WI38 (cell line): ENCODE data around the gene KRT25.
"Not testable (repeated sequence)": the region's sequence is repeated elsewhere in the genome, so short reads cannot be mapped to it uniquely, and the experiment has no call there.

Experiments
- H3K4me3 ChIP-seq: 2 replicates; pipeline ENCODE4 v1.5.1; 2011; ENCODE audit warnings: low read depth, mild to moderate bottlenecking, control low read depth, low read length
- TF ChIP-seq, protein P1 (sequence below): IDR thresholded peaks from 2 replicates; pipeline ENCODE4 v1.5.1; 2012; ENCODE audit warnings: low read depth, mild to moderate bottlenecking, control low read depth, low read length

The KRT25 gene

DNA sequence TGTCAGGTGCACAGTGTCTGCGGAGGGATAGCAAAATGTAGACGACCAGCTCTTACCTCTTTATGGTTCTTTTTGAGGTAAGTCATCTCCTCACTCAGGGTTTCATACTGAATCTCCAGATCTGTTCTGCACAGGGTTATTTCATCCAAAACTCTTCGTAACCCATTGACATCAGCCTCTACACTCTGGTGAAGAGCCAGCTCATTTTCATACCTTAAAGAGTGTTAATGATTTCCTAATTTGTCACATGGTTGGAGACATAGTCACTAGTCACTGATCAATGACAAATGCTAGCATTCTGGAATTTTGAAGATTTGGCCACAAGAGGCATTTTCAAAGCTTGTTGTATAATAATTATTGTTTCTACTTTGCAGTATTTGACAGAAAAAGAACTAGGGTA is 1.3 kb downstream of the KRT25 start:
- TF ChIP-seq, protein P1, sequence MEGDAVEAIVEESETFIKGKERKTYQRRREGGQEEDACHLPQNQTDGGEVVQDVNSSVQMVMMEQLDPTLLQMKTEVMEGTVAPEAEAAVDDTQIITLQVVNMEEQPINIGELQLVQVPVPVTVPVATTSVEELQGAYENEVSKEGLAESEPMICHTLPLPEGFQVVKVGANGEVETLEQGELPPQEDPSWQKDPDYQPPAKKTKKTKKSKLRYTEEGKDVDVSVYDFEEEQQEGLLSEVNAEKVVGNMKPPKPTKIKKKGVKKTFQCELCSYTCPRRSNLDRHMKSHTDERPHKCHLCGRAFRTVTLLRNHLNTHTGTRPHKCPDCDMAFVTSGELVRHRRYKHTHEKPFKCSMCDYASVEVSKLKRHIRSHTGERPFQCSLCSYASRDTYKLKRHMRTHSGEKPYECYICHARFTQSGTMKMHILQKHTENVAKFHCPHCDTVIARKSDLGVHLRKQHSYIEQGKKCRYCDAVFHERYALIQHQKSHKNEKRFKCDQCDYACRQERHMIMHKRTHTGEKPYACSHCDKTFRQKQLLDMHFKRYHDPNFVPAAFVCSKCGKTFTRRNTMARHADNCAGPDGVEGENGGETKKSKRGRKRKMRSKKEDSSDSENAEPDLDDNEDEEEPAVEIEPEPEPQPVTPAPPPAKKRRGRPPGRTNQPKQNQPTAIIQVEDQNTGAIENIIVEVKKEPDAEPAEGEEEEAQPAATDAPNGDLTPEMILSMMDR = no peak

GRCh38 chr17:40751065-40751464 is 4.1 kb downstream of the KRT25 start:
- H3K4me3 ChIP-seq = no peak overlapping the region
- TF ChIP-seq, protein P1 = no peak

More for the DNA sequence above, 1.3 kb downstream of the KRT25 start:
- no peak overlapping the region for H3K4me3 ChIP-seq

DNA sequence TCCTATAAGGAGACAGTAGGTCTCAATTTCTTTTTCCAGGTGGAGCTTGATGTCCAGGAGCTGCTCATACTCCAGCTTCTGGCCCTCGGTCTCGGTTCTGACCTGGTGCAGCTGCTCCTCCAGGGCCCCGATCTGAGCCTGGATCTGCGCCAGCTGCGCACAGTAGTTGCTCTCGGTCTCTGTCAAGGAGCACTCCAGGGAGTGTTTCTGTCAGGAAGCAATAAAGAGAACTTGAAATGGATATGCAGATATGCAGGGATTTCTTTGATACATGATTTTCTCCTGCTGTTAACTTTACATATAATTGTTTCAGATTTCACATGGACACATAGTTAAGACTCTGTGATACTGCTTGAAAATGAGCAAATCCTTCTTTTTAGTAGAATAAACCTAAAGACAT is 4.7 kb downstream of the KRT25 start:
- TF ChIP-seq, protein P1 = no peak
- H3K4me3 ChIP-seq = no peak overlapping the region

DNA sequence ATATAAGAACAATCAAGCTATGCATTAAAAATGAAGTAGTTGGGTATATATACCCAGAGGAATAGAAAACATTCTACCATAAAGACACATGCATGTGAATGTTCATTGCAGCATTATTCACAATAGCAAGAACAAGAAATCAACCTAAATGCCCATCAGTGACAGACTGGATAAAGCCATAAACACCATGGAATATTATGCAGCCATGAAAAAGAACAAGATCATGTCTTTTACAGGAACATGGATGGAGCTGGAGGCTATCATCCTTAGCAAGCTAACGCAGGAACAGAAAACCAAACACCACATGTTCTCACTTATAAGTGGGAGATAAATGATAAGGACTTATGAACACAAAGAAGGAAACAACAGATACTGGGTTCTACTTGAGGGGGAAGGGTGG is 6.5 kb downstream of the KRT25 start:
- H3K4me3 ChIP-seq = not testable (repeated sequence)

DNA sequence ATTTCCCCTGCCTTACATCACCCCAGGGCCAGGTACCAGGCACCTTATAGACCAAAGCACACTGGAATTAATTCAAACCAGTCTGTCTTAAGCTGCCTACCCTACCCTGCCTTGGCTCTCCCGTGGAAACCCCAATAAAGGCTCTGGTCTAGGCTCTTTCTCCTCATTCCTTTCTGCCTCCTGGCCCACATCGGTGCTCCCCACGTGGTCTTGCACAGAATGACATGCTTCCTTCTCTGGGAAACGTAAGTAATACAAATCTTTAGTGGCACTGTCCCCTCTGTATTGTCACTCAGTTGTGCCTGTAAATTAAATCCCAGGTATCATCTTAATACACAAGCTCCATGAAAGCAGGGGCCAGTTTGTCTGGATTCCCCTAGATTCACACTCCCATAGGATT is 16.6 kb downstream of the KRT25 start:
- no peak overlapping the region for H3K4me3 ChIP-seq
- TF ChIP-seq, protein P1 = no peak

GRCh38 chr17:40735016-40735415 is 20.1 kb downstream of the KRT25 start:
- no peak overlapping the region for H3K4me3 ChIP-seq
- TF ChIP-seq, protein P1 = no peak

DNA sequence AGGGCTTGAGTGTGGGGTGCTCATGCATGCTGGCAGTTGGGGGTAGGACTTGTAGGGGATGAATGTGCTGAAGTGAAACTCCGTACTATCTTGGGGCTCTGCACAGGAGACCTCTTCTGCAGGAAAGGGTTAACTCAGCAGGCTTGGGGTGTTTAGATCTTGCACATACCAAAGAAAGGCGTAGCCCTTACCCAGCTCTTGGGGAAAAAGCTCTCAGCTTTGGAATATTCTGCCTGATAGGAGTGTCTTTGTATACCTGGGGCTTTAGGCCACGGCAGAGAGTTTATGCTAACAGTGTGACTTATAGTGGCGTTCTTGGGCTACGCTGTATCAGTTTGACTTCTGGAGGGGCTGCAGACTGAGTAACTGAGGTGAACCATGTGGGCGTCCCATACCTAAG is 21.1 kb downstream of the KRT25 start:
- TF ChIP-seq, protein P1 = no peak
- H3K4me3 ChIP-seq = no peak overlapping the region

- no peak overlapping the region for H3K4me3 ChIP-seq
- TF ChIP-seq, protein P1 = no peak
Measured at GRCh38 chr17:40730970-40731369, 24.2 kb downstream of the KRT25 start.
